Progenitor cell of endocrine pancreas (in vitro differentiated cells): ENCODE results near the gene SMIM23. TPM values are rescaled to one million over a fixed set of nuclear protein-coding genes. Genes with fewer than 3 reads are reported as not detected.

ENCODE experiments used
- DNase-seq: peaks from one replicate; pipeline ENCODE4 v3.0.0; 2021; ENCODE audit warnings: low spot score; ENCODE audit not compliant: unreplicated experiment
- H3K27ac Mint-ChIP-seq: 2 replicates; pipeline ENCODE4 v1.8.0; 2021; ENCODE audit warnings: mild to moderate bottlenecking, moderate library complexity, mixed read lengths
- H3K27me3 Mint-ChIP-seq: 2 replicates; pipeline ENCODE4 v1.8.0; 2021; ENCODE audit warnings: mixed read lengths
- H3K36me3 Mint-ChIP-seq: 2 replicates; pipeline ENCODE4 v1.8.0; 2022; ENCODE audit warnings: mixed read lengths; ENCODE audit not compliant: insufficient read depth
- H3K4me1 Mint-ChIP-seq: 2 replicates; pipeline ENCODE4 v1.8.0; 2021; ENCODE audit warnings: low read depth, mixed read lengths
- H3K4me3 Mint-ChIP-seq: 2 replicates; pipeline ENCODE4 v1.8.0; 2021; ENCODE audit warnings: low read depth, mild to moderate bottlenecking, moderate library complexity, mixed read lengths
- H3K9me3 Mint-ChIP-seq: 2 replicates; pipeline ENCODE4 v1.8.0; 2021; ENCODE audit warnings: low read depth, mixed read lengths
- total RNA-seq: library from RNA; stranded (reverse); gene quantifications from 2 replicates; pipeline ENCODE4 v1.2.1, GENCODE V29; 2021
- TF ChIP-seq, protein P1 (sequence below): fragments of 200-600 bp; sonication (generic); IDR thresholded peaks from one replicate; pipeline ENCODE4 v1.5.0; 2021; ENCODE audit warnings: antibody characterized with exemption, mild to moderate bottlenecking; ENCODE audit not compliant: unreplicated experiment

The SMIM23 gene
- total RNA-seq, 1 donor from 2014 or later, result not detected

GRCh38 chr5:171782332-171782966 lies 3.2 kb upstream of the SMIM23 start:
- Mint-ChIP-seq H3K4me3 (no peak overlapping the region), H3K9me3 (peaks cover 3% of the 10 kb centered on the region), H3K27ac (no peak overlapping the region), H3K36me3 (no peaks in the 10 kb centered on the region), H3K27me3 (peaks cover 13% of the 10 kb centered on the region), H3K4me1 (no peaks in the 10 kb centered on the region)
- TF ChIP-seq, protein P1, sequence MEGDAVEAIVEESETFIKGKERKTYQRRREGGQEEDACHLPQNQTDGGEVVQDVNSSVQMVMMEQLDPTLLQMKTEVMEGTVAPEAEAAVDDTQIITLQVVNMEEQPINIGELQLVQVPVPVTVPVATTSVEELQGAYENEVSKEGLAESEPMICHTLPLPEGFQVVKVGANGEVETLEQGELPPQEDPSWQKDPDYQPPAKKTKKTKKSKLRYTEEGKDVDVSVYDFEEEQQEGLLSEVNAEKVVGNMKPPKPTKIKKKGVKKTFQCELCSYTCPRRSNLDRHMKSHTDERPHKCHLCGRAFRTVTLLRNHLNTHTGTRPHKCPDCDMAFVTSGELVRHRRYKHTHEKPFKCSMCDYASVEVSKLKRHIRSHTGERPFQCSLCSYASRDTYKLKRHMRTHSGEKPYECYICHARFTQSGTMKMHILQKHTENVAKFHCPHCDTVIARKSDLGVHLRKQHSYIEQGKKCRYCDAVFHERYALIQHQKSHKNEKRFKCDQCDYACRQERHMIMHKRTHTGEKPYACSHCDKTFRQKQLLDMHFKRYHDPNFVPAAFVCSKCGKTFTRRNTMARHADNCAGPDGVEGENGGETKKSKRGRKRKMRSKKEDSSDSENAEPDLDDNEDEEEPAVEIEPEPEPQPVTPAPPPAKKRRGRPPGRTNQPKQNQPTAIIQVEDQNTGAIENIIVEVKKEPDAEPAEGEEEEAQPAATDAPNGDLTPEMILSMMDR, result no peak
- no peak for DNase-seq

- no peaks in the 10 kb centered on the region for H3K36me3 Mint-ChIP-seq
- TF ChIP-seq, protein P1, result no peak
- DNase-seq, result no peak
Observed at GRCh38 chr5:171783051-171783450, 2.6 kb upstream of the SMIM23 start.

DNA sequence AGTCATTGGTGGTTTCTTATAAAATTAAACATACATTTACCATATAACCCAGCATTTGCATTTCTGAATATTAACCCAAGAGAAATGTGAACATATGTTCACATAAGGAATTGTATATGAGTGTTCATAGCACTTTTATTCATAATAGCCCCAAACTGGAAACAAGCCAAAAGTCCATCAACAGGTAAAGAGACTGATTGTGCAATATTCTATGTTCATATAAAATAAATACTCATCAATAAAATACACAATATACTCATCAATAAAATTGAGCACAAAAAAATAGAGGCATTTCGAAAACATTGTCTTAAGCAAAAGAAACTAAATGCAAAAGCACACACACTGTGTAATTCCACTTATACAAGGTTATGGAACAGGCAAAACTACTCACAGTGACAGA lies 3.7 kb downstream of the SMIM23 start:
- TF ChIP-seq, protein P1, result no peak
- H3K9me3 Mint-ChIP-seq, result no peaks in the 10 kb centered on the region
- H3K4me3 Mint-ChIP-seq, result no peak overlapping the region
- no peaks in the 10 kb centered on the region for H3K36me3 Mint-ChIP-seq
- DNase-seq, result no peak
- peaks cover 13% of the 10 kb centered on the region for H3K27me3 Mint-ChIP-seq
- no peak overlapping the region for H3K27ac Mint-ChIP-seq
- no peaks in the 10 kb centered on the region for H3K4me1 Mint-ChIP-seq

More at GRCh38 chr5:171783051-171783450, 2.6 kb upstream of the SMIM23 start:
- peaks cover 3% of the 10 kb centered on the region for H3K9me3 Mint-ChIP-seq
- H3K4me1 Mint-ChIP-seq, result no peaks in the 10 kb centered on the region
- no peak overlapping the region for H3K4me3 Mint-ChIP-seq
- H3K27ac Mint-ChIP-seq, result no peak overlapping the region
- H3K27me3 Mint-ChIP-seq, result peaks cover 13% of the 10 kb centered on the region

- Mint-ChIP-seq H3K36me3 (no peaks in the 10 kb centered on the region), H3K27me3 (peaks cover 13% of the 10 kb centered on the region), H3K27ac (no peak overlapping the region), H3K9me3 (no peaks in the 10 kb centered on the region), H3K4me3 (no peak overlapping the region), H3K4me1 (no peaks in the 10 kb centered on the region)
- no peak for DNase-seq
- TF ChIP-seq, protein P1, result no peak
Observed at GRCh38 chr5:171790408-171790807, 4.8 kb downstream of the SMIM23 start.

DNA sequence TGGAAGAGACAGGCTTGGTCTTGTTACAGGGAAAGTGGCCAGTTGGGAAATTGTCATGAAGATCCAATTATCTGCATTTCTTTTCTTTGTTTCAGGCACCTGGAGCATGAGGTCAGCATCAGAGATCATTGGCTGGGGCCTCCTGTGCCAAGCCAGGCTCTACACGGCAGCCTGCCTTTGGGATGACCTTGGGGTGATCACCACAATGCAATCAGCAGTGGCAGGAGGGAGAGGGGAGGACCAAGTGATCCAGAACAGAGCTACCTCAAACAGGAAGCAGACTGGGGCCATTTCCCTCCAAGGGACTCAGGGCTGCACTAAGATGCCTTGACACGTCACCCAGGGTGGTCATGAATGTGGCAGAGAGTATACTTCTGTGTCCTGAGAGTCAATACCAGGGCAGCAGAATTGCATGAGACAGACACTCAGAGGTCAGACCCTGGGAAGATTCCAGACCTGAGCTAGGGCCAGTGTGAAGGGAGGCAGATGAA lies 8.9 kb downstream of the SMIM23 start:
- no peaks in the 10 kb centered on the region for H3K9me3 Mint-ChIP-seq

More for the DNA sequence above, 8.9 kb downstream of the SMIM23 start:
- Mint-ChIP-seq H3K27ac (no peak overlapping the region), H3K36me3 (no peaks in the 10 kb centered on the region), H3K4me3 (no peak overlapping the region), H3K27me3 (peaks cover 13% of the 10 kb centered on the region), H3K4me1 (no peaks in the 10 kb centered on the region)
- TF ChIP-seq, protein P1, result no peak
- no peak for DNase-seq
